ENCODE results near the gene HINT2. TPM values are rescaled to one million over a fixed set of nuclear protein-coding genes. Genes with fewer than 3 reads are reported as not detected.

HINT2 gene
- total RNA-seq, 4 donors from 2014 or later: 12.7 to 29.4 (median 18.7) TPM

GRCh38 chr9:35827486-35827885, 12.6 kb upstream of the HINT2 start:
- no peaks in the 10 kb centered on the region for H3K36me3 ChIP-seq
- 36 to 49% methylated on average over 2 to 3 of the region's 3 CpGs for WGBS, 2 donors (ENCODE audit: low coverage in 1 of 2)
- H3K4me1 ChIP-seq: peaks cover 0 to 53% (median 16%) of the 10 kb centered on the region in 3 donors
- peak overlapping the region in 3 of 4 donors; percentile 51 to 98 (median 95) for H3K27ac ChIP-seq
- no peak for ATAC-seq
- TF ChIP-seq, protein P1, sequence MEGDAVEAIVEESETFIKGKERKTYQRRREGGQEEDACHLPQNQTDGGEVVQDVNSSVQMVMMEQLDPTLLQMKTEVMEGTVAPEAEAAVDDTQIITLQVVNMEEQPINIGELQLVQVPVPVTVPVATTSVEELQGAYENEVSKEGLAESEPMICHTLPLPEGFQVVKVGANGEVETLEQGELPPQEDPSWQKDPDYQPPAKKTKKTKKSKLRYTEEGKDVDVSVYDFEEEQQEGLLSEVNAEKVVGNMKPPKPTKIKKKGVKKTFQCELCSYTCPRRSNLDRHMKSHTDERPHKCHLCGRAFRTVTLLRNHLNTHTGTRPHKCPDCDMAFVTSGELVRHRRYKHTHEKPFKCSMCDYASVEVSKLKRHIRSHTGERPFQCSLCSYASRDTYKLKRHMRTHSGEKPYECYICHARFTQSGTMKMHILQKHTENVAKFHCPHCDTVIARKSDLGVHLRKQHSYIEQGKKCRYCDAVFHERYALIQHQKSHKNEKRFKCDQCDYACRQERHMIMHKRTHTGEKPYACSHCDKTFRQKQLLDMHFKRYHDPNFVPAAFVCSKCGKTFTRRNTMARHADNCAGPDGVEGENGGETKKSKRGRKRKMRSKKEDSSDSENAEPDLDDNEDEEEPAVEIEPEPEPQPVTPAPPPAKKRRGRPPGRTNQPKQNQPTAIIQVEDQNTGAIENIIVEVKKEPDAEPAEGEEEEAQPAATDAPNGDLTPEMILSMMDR (IDR thresholded peaks at IDR 0.05): no peak
- peak; percentile 63 for TF ChIP-seq POLR2AphosphoS5 (IDR thresholded peaks at IDR 0.05)
- no peaks in the 10 kb centered on the region for H3K9me3 ChIP-seq
- H3K27me3 ChIP-seq: no peaks in the 10 kb centered on the region
- H3K4me3 ChIP-seq: no peak overlapping the region

DNA sequence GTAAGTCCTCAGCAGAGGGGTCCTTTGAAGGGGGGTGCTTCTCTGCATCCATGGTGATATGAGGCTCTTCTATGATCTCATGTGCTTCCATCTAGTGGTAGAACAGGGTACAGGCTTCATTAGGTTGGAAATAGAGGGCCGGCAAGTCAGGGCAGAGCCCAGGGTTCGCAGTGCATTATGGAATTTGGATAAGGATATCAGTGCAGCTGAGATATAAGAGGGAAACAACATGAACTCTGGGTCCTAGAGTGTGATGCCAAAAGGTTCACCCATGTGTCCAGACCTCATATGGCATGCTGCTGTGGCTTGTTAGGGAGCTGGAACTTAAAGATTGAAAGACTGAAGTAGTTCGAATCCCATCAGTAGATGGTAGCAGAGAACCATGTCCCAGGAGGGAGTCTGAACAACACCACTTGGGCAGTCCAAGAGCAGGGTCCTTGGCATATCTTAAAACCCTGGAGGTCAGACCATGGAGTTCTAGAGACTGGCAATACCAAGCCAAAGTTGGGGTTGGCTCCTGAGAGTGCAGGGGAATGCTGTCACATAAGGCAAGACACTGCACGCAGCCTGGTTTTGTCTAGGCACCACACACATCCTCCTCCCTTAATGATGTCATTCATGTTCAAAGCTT, 11.3 kb upstream of the HINT2 start:
- Histone ChIP-seq H3K4me1 (peaks cover 0 to 40% (median 16%) of the 10 kb centered on the region in 3 donors), H3K9me3 (no peaks in the 10 kb centered on the region), H3K4me3 (no peak overlapping the region), H3K27me3 (no peaks in the 10 kb centered on the region), H3K36me3 (no peaks in the 10 kb centered on the region), H3K27ac (peak overlapping the region in 2 of 4 donors; percentile 21 to 51)
- WGBS, 2 donors (ENCODE audit: low coverage in 1 of 2): 31 to 37% methylated on average over 4 of the region's 4 CpGs
- peak; percentile 34 for ATAC-seq
- no peak for TF ChIP-seq EP300 (IDR thresholded peaks at IDR 0.05)
- no peak for TF ChIP-seq POLR2A (IDR thresholded peaks at IDR 0.05)
- no peak for TF ChIP-seq POLR2AphosphoS5 (IDR thresholded peaks at IDR 0.05)
- TF ChIP-seq, protein P1 (IDR thresholded peaks at IDR 0.05): peak; percentile 73 to 86 (median 82)

- Histone ChIP-seq H3K27me3 (no peaks in the 10 kb centered on the region), H3K9me3 (no peaks in the 10 kb centered on the region), H3K4me1 (peaks cover 0 to 14% (median 0%) of the 10 kb centered on the region in 3 donors), H3K4me3 (no peak overlapping the region), H3K27ac (no peak overlapping the region), H3K36me3 (no peaks in the 10 kb centered on the region)
- TF ChIP-seq POLR2AphosphoS5 (IDR thresholded peaks at IDR 0.05): no peak
- TF ChIP-seq POLR2A (IDR thresholded peaks at IDR 0.05): no peak
- TF ChIP-seq EP300 (IDR thresholded peaks at IDR 0.05): no peak
- TF ChIP-seq, protein P1 (IDR thresholded peaks at IDR 0.05): no peak
- ATAC-seq: no peak
These were observed 8.1 kb upstream of the HINT2 start for GRCh38 chr9:35822926-35823325.

DNA sequence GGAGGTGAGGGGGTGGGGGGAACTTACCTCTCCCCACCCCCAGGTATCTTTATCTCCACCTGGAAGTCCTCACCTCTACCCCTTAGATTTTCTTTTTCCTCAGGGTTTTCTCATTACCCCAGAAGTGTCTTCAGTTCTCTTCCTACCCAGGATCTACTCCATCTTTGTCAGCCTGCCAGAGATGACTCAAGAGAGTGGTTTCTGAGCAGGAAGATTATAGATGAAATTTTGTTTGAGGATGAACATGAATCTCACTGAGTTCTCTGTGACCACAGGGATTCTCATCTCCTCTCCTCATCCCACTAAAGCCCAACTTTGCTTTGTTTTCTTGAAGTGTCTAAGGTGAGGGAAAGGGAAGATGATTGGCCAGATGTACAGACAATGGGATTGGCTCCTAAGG, 5.2 kb upstream of the HINT2 start:
- no peak overlapping the region for H3K27ac ChIP-seq
- ATAC-seq: no peak
- H3K4me3 ChIP-seq: no peak overlapping the region
- no peaks in the 10 kb centered on the region for H3K36me3 ChIP-seq
- TF ChIP-seq POLR2A (IDR thresholded peaks at IDR 0.05): no peak
- TF ChIP-seq, protein P1 (IDR thresholded peaks at IDR 0.05): no peak
- no peak for TF ChIP-seq EP300 (IDR thresholded peaks at IDR 0.05)
- TF ChIP-seq POLR2AphosphoS5 (IDR thresholded peaks at IDR 0.05): no peak
- peaks cover 0 to 6% (median 0%) of the 10 kb centered on the region in 3 donors for H3K4me1 ChIP-seq
- no peaks in the 10 kb centered on the region for H3K27me3 ChIP-seq
- H3K9me3 ChIP-seq: no peaks in the 10 kb centered on the region

- no peaks in the 10 kb centered on the region for H3K9me3 ChIP-seq
- H3K36me3 ChIP-seq: no peaks in the 10 kb centered on the region
- H3K27ac ChIP-seq: no peak overlapping the region
- no peak overlapping the region for H3K4me3 ChIP-seq
- TF ChIP-seq, protein P1 (IDR thresholded peaks at IDR 0.05): no peak
- TF ChIP-seq POLR2AphosphoS5 (IDR thresholded peaks at IDR 0.05): no peak
- TF ChIP-seq POLR2A (IDR thresholded peaks at IDR 0.05): no peak
- TF ChIP-seq EP300 (IDR thresholded peaks at IDR 0.05): no peak
- H3K4me1 ChIP-seq: peaks cover 0 to 17% (median 9%) of the 10 kb centered on the region in 3 donors
- 75% methylated on average over 2 of the region's 3 CpGs; no CpG with 5 or more reads in 1 of the 2 donors for WGBS, 2 donors (ENCODE audit: low coverage in 1 of 2)
- no peak for ATAC-seq
- H3K27me3 ChIP-seq: no peaks in the 10 kb centered on the region
These were observed 3.5 kb upstream of the HINT2 start for GRCh38 chr9:35818341-35818740.

Measured in gastroesophageal sphincter (tissue), 4 donors.